Endodermal cell (in vitro differentiated cells): ENCODE measurements around the gene LTBP2. TPM values are rescaled to one million over a fixed set of nuclear protein-coding genes. Genes with fewer than 3 reads are reported as not detected.
A peak's percentile ranks its signal among the peaks of the same experiment; 100 is the strongest.

Experiments
- DNase-seq: peaks from one replicate; pipeline ENCODE4 v3.0.0-alpha.2; 2017
- H3K27ac ChIP-seq: 2 replicates; pipeline ENCODE4 v1.5.1; 2013; ENCODE audit warnings: mild to moderate bottlenecking, low read depth, low read length, moderate library complexity
- H3K27me3 ChIP-seq: 2 replicates; pipeline ENCODE4 v1.6.1; 2013; ENCODE audit warnings: mild to moderate bottlenecking, low read length, moderate library complexity; ENCODE audit not compliant: insufficient read depth, control insufficient read depth, poor library complexity, severe bottlenecking
- H3K36me3 ChIP-seq: 2 replicates; pipeline ENCODE4 v1.7.0; 2013; ENCODE audit warnings: mild to moderate bottlenecking, low read length, moderate library complexity; ENCODE audit not compliant: control insufficient read depth, insufficient read depth
- H3K4me1 ChIP-seq: one replicate; pipeline ENCODE4 v1.7.0; 2013; ENCODE audit warnings: low read length; ENCODE audit not compliant: control insufficient read depth, insufficient read depth
- H3K4me3 ChIP-seq: 2 replicates; pipeline ENCODE4 v1.5.1; 2013; ENCODE audit warnings: mild to moderate bottlenecking, low read length, moderate library complexity
- H3K9ac ChIP-seq: 2 replicates; pipeline ENCODE4 v1.6.1; 2013; ENCODE audit warnings: mild to moderate bottlenecking, low read length, moderate library complexity; ENCODE audit not compliant: poor library complexity, severe bottlenecking; ENCODE audit errors: extremely low read depth
- H3K9me3 ChIP-seq: 2 replicates; pipeline ENCODE4 v1.6.1; 2013; ENCODE audit warnings: mild to moderate bottlenecking, low read length, moderate library complexity; ENCODE audit not compliant: control insufficient read depth
- H3K27ac Mint-ChIP-seq: 2 replicates; pipeline ENCODE4 v1.8.0; 2020; ENCODE audit warnings: mixed read lengths
- H3K27me3 Mint-ChIP-seq: 2 replicates; pipeline ENCODE4 v1.8.0; 2021; ENCODE audit warnings: mild to moderate bottlenecking, mixed read lengths; ENCODE audit not compliant: insufficient read depth
- H3K36me3 Mint-ChIP-seq: 2 replicates; pipeline ENCODE4 v1.8.0; 2020; ENCODE audit warnings: low read depth, mixed read lengths
- H3K4me1 Mint-ChIP-seq: 2 replicates; pipeline ENCODE4 v1.8.0; 2020; ENCODE audit warnings: mixed read lengths
- H3K4me3 Mint-ChIP-seq: 2 replicates; pipeline ENCODE4 v1.8.0; 2020; ENCODE audit warnings: mild to moderate bottlenecking, moderate library complexity, mixed read lengths
- H3K9me3 Mint-ChIP-seq: 2 replicates; pipeline ENCODE4 v1.8.0; 2020; ENCODE audit warnings: mild to moderate bottlenecking, mixed read lengths
- CTCF ChIP-seq: fragments of 200-600 bp; sonication (generic); conservative IDR thresholded peaks from 2 replicates; pipeline ENCODE4 v1.5.0; 2021; ENCODE audit warnings: antibody characterized with exemption, mild to moderate bottlenecking
- WGBS, 2 experiments: methylation state at CpG; one replicate each; pipeline versions ENCODE4 v1.1.5 to v1.1.7; 2013; ENCODE audit warnings: missing lambda C conversion rate in 2 of 2, mixed read lengths in 1 of 2; ENCODE audit not compliant: insufficient coverage in 1 of 2, insufficient read length in 1 of 2; 5-methylcytosine and 5-hydroxymethylcytosine counted together
- total RNA-seq, 2 donors: library from RNA; stranded (reverse); fragmentation: NEBNext Ultra II Directional in 1 of 2; extraction: Animal tissue kit (Norgen Biotek cat#: 25700) in 1 of 2; gene quantifications; 2 replicates in 1 of 2; 3 replicates in 1 of 2; pipeline ENCODE4 v1.2.1, GENCODE V29; 2021

Gene LTBP2
- total RNA-seq, 2 donors from 2014 or later, result 1.7 to 2.9 TPM

- Mint-ChIP-seq H3K4me3 (no peak overlapping the region), H3K4me1 (peaks cover 63% of the 10 kb centered on the region), H3K27me3 (peaks cover 26% of the 10 kb centered on the region), H3K36me3 (no peaks in the 10 kb centered on the region), H3K27ac (peak overlapping the region; percentile 43), H3K9me3 (no peaks in the 10 kb centered on the region)
- DNase-seq, result peak; percentile 57
- 74 to 88% methylated on average over 5 to 9 of the region's 10 CpGs for WGBS, 2 experiments
- H3K27ac ChIP-seq, result no peak overlapping the region
- no peak overlapping the region for H3K9ac ChIP-seq
- no peak overlapping the region for H3K4me3 ChIP-seq
- H3K27me3 ChIP-seq, result no peaks in the 10 kb centered on the region
- H3K4me1 ChIP-seq, result peaks cover 36% of the 10 kb centered on the region
- no peaks in the 10 kb centered on the region for H3K36me3 ChIP-seq
- H3K9me3 ChIP-seq, result no peaks in the 10 kb centered on the region
- TF ChIP-seq CTCF, result no peak
Observed at GRCh38 chr14:74618078-74618952, 6.3 kb upstream of the LTBP2 start.

- no peak for TF ChIP-seq CTCF
- peak overlapping the region; percentile 37 for H3K27ac Mint-ChIP-seq
- Histone ChIP-seq H3K4me3 (peak overlapping the region; percentile 32), H3K36me3 (no peaks in the 10 kb centered on the region), H3K27ac (no peak overlapping the region), H3K9me3 (no peaks in the 10 kb centered on the region), H3K4me1 (peaks cover 36% of the 10 kb centered on the region), H3K27me3 (peaks cover 2% of the 10 kb centered on the region), H3K9ac (no peak overlapping the region)
- peaks cover 63% of the 10 kb centered on the region for H3K4me1 Mint-ChIP-seq
- H3K4me3 Mint-ChIP-seq, result peak overlapping the region; percentile 26
- no peaks in the 10 kb centered on the region for H3K36me3 Mint-ChIP-seq
- 74 to 76% methylated on average over 7 to 13 of the region's 13 CpGs for WGBS, 2 experiments
- H3K27me3 Mint-ChIP-seq, result peaks cover 30% of the 10 kb centered on the region
- H3K9me3 Mint-ChIP-seq, result no peaks in the 10 kb centered on the region
- peak; percentile 64 for DNase-seq
Observed at GRCh38 chr14:74616996-74617700, 5.1 kb upstream of the LTBP2 start.

- H3K4me1 Mint-ChIP-seq, result peaks cover 58% of the 10 kb centered on the region
Observed at GRCh38 chr14:74616507-74616906, 4.5 kb upstream of the LTBP2 start.

More at GRCh38 chr14:74616507-74616906, 4.5 kb upstream of the LTBP2 start:
- Mint-ChIP-seq H3K27me3 (peaks cover 36% of the 10 kb centered on the region), H3K4me3 (peak overlapping the region; percentile 26), H3K9me3 (no peaks in the 10 kb centered on the region), H3K36me3 (no peaks in the 10 kb centered on the region), H3K27ac (peak overlapping the region; percentile 37)
- no peaks in the 10 kb centered on the region for H3K36me3 ChIP-seq
- H3K4me1 ChIP-seq, result peaks cover 35% of the 10 kb centered on the region
- 58 to 80% methylated on average over 1 to 4 of the region's 4 CpGs for WGBS, 2 experiments
- DNase-seq, result peak; percentile 55
- H3K9ac ChIP-seq, result no peak overlapping the region
- H3K4me3 ChIP-seq, result peak overlapping the region; percentile 32
- peaks cover 8% of the 10 kb centered on the region for H3K27me3 ChIP-seq
- H3K9me3 ChIP-seq, result no peaks in the 10 kb centered on the region
- H3K27ac ChIP-seq, result no peak overlapping the region
- TF ChIP-seq CTCF, result no peak
